Trophoblast cell (in vitro differentiated cells and primary cell): ENCODE data around the gene LMO3.

Source experiments
- DNase-seq, 2 donors: peaks; one replicate each; pipeline ENCODE4 v3.0.0-alpha.2; 2016
- H2AFZ ChIP-seq: 2 replicates; pipeline ENCODE4 v1.6.1; 2013; ENCODE audit warnings: low read length, moderate library complexity, mild to moderate bottlenecking; ENCODE audit not compliant: insufficient read depth, poor library complexity
- H2AK5ac ChIP-seq: 2 replicates; pipeline ENCODE4 v1.6.1; 2013; ENCODE audit warnings: mild to moderate bottlenecking, low read length
- H2BK120ac ChIP-seq: 2 replicates; pipeline ENCODE4 v1.6.1; 2013; ENCODE audit warnings: low read length, mild to moderate bottlenecking, moderate library complexity; ENCODE audit not compliant: insufficient read depth, poor library complexity
- H2BK12ac ChIP-seq: 2 replicates; pipeline ENCODE4 v1.6.1; 2013; ENCODE audit warnings: mild to moderate bottlenecking, low read length, moderate library complexity
- H2BK5ac ChIP-seq: 2 replicates; pipeline ENCODE4 v1.6.1; 2013; ENCODE audit warnings: low read length, low read depth, moderate library complexity, mild to moderate bottlenecking; ENCODE audit not compliant: poor library complexity
- H3K14ac ChIP-seq: 2 replicates; pipeline ENCODE4 v1.6.1; 2013; ENCODE audit warnings: mild to moderate bottlenecking, low read length
- H3K18ac ChIP-seq: 2 replicates; pipeline ENCODE4 v1.6.1; 2013; ENCODE audit warnings: mild to moderate bottlenecking, low read length
- H3K23ac ChIP-seq: 2 replicates; pipeline ENCODE4 v1.6.1; 2013; ENCODE audit warnings: low read length
- H3K27ac ChIP-seq: 2 replicates; pipeline ENCODE4 v1.5.1; 2013; ENCODE audit warnings: low read depth, mild to moderate bottlenecking, inconsistent platforms, low read length, moderate library complexity
- H3K27me3 ChIP-seq: 2 replicates; pipeline ENCODE4 v1.6.1; 2013; ENCODE audit warnings: inconsistent platforms, mild to moderate bottlenecking, low read length, moderate library complexity; ENCODE audit not compliant: insufficient read depth
- H3K36me3 ChIP-seq, 2 experiments: 1 replicate in 1 of 2; 2 replicates in 1 of 2; pipeline ENCODE4 v1.6.1; 2013; ENCODE audit warnings: low read length in 2 of 2, mild to moderate bottlenecking in 2 of 2, moderate library complexity in 1 of 2; ENCODE audit not compliant: insufficient read depth in 2 of 2, control insufficient read depth in 1 of 2
- H3K4ac ChIP-seq: 2 replicates; pipeline ENCODE4 v1.6.1; 2013; ENCODE audit warnings: low read depth, mild to moderate bottlenecking, low read length, moderate library complexity
- H3K4me1 ChIP-seq, 2 experiments: 1 replicate in 1 of 2; 2 replicates in 1 of 2; pipeline ENCODE4 v1.6.1; 2013; ENCODE audit warnings: low read length in 2 of 2, mild to moderate bottlenecking in 2 of 2, moderate library complexity in 1 of 2; ENCODE audit not compliant: insufficient read depth in 2 of 2, control insufficient read depth in 1 of 2
- H3K4me2 ChIP-seq: 2 replicates; pipeline ENCODE4 v1.6.1; 2013; ENCODE audit warnings: inconsistent platforms, mild to moderate bottlenecking, low read length, moderate library complexity
- H3K4me3 ChIP-seq: 2 replicates; pipeline ENCODE4 v1.5.1; 2013; ENCODE audit warnings: mild to moderate bottlenecking, low read depth, low read length, inconsistent platforms
- H3K79me1 ChIP-seq: one replicate; pipeline ENCODE4 v1.6.1; 2013; ENCODE audit warnings: low read length
- H3K79me2 ChIP-seq: 2 replicates; pipeline ENCODE4 v1.6.1; 2013; ENCODE audit warnings: low read length, mild to moderate bottlenecking; ENCODE audit not compliant: control insufficient read depth, insufficient read depth, poor library complexity
- H3K9ac ChIP-seq: 2 replicates; pipeline ENCODE4 v1.6.1; 2013; ENCODE audit warnings: mild to moderate bottlenecking, low read length
- H3K9me3 ChIP-seq: 2 replicates; pipeline ENCODE4 v1.6.1; 2013; ENCODE audit warnings: low read depth, mild to moderate bottlenecking, control low read depth, inconsistent platforms, low read length; ENCODE audit not compliant: insufficient read depth
- H4K12ac ChIP-seq: 2 replicates; pipeline ENCODE4 v1.6.1; 2013; ENCODE audit warnings: low read depth, mild to moderate bottlenecking, low read length, moderate library complexity
- H4K8ac ChIP-seq: 2 replicates; pipeline ENCODE4 v1.6.1; 2013; ENCODE audit warnings: low read depth, mild to moderate bottlenecking, low read length, moderate library complexity
- H4K91ac ChIP-seq: one replicate; pipeline ENCODE4 v1.6.1; 2013; ENCODE audit warnings: low read depth, mild to moderate bottlenecking, low read length, moderate library complexity
- WGBS: extraction: QIAGEN DNeasy Blood & Tissue Kit; methylation state at CpG from one replicate; pipeline ENCODE4 v1.1.7; 2013; ENCODE audit warnings: missing lambda C conversion rate; ENCODE audit not compliant: insufficient read length, insufficient coverage; ENCODE audit errors: extremely low coverage; 5-methylcytosine and 5-hydroxymethylcytosine counted together

Gene LMO3

GRCh38 chr12:16607906-16608775 is 2.2 kb upstream of the LMO3 start:
- Histone ChIP-seq H2BK12ac (no peak overlapping the region), H3K4me2 (no peak overlapping the region), H3K4me1 (peaks cover 0 to 7% of the 10 kb centered on the region in 2 experiments), H2AK5ac (no peak overlapping the region), H2AFZ (no peak overlapping the region), H3K36me3 (no peaks in the 10 kb centered on the region), H3K4me3 (peak overlapping the region; percentile 53), H3K23ac (no peak overlapping the region), H3K4ac (no peak overlapping the region), H3K14ac (no peak overlapping the region), H4K91ac (no peak overlapping the region), H3K27me3 (peaks cover 34% of the 10 kb centered on the region), H2BK5ac (no peak overlapping the region), H2BK120ac (no peak overlapping the region), H4K12ac (no peak overlapping the region), H3K18ac (no peak overlapping the region), H3K27ac (no peak overlapping the region), H4K8ac (no peak overlapping the region), H3K9me3 (no peaks in the 10 kb centered on the region), H3K9ac (no peak overlapping the region), H3K79me2 (no peaks in the 10 kb centered on the region), H3K79me1 (no peaks in the 10 kb centered on the region)
- no CpG with 5 or more reads among the region's 11 CpGs for WGBS
- DNase-seq, result no peak

GRCh38 chr12:16606991-16607390 is 1.0 kb upstream of the LMO3 start:
- H4K12ac ChIP-seq, result no peak overlapping the region
- H2AK5ac ChIP-seq, result no peak overlapping the region
- no peak overlapping the region for H3K4ac ChIP-seq
- no peak overlapping the region for H2BK120ac ChIP-seq
- peak overlapping the region; percentile 61 for H3K4me2 ChIP-seq
- no peak overlapping the region for H4K8ac ChIP-seq
- no peak for DNase-seq
- no peaks in the 10 kb centered on the region for H3K36me3 ChIP-seq
- H3K18ac ChIP-seq, result no peak overlapping the region
- H4K91ac ChIP-seq, result no peak overlapping the region
- H2BK12ac ChIP-seq, result no peak overlapping the region
- no peak overlapping the region for H2AFZ ChIP-seq
- no peaks in the 10 kb centered on the region for H3K79me2 ChIP-seq
- no peak overlapping the region for H2BK5ac ChIP-seq
- peaks cover 34% of the 10 kb centered on the region for H3K27me3 ChIP-seq
- H3K27ac ChIP-seq, result no peak overlapping the region
- no CpG with 5 or more reads among the region's 6 CpGs for WGBS
- H3K9ac ChIP-seq, result no peak overlapping the region
- H3K14ac ChIP-seq, result no peak overlapping the region
- no peak overlapping the region for H3K4me3 ChIP-seq
- no peak overlapping the region for H3K23ac ChIP-seq
- H3K79me1 ChIP-seq, result no peaks in the 10 kb centered on the region
- peaks cover 0 to 7% of the 10 kb centered on the region in 2 experiments for H3K4me1 ChIP-seq
- no peaks in the 10 kb centered on the region for H3K9me3 ChIP-seq

- Histone ChIP-seq H3K4me1 (peaks cover 0 to 7% of the 10 kb centered on the region in 2 experiments), H4K12ac (no peak overlapping the region), H2AK5ac (no peak overlapping the region), H3K36me3 (no peaks in the 10 kb centered on the region), H3K4me3 (no peak overlapping the region), H3K27ac (no peak overlapping the region), H3K14ac (no peak overlapping the region), H2BK12ac (no peak overlapping the region), H3K79me2 (no peaks in the 10 kb centered on the region), H2BK5ac (no peak overlapping the region), H3K27me3 (peaks cover 34% of the 10 kb centered on the region), H4K8ac (no peak overlapping the region), H3K4ac (no peak overlapping the region), H3K9ac (no peak overlapping the region), H2BK120ac (no peak overlapping the region), H2AFZ (no peak overlapping the region), H3K18ac (no peak overlapping the region), H3K23ac (no peak overlapping the region), H3K4me2 (peak overlapping the region; percentile 61), H3K79me1 (no peaks in the 10 kb centered on the region), H3K9me3 (no peaks in the 10 kb centered on the region), H4K91ac (no peak overlapping the region)
- no CpG with 5 or more reads among the region's 26 CpGs for WGBS
- DNase-seq, result peak in 1 of 2 donors; percentile 5
Observed at GRCh38 chr12:16606201-16606849, 363 bp upstream of the LMO3 start.

GRCh38 chr12:16605642-16606116 is 283 bp downstream of the LMO3 start:
- Histone ChIP-seq H3K9me3 (no peaks in the 10 kb centered on the region), H3K4ac (no peak overlapping the region), H3K4me1 (peaks cover 0 to 7% of the 10 kb centered on the region in 2 experiments), H3K4me3 (no peak overlapping the region), H3K27me3 (peaks cover 34% of the 10 kb centered on the region), H2BK12ac (no peak overlapping the region), H3K23ac (no peak overlapping the region), H4K12ac (no peak overlapping the region), H3K79me2 (no peaks in the 10 kb centered on the region), H4K91ac (no peak overlapping the region), H3K4me2 (peak overlapping the region; percentile 61), H2AFZ (no peak overlapping the region), H4K8ac (no peak overlapping the region), H3K18ac (no peak overlapping the region), H3K27ac (no peak overlapping the region), H2BK120ac (no peak overlapping the region), H3K36me3 (no peaks in the 10 kb centered on the region), H2BK5ac (no peak overlapping the region), H3K79me1 (no peaks in the 10 kb centered on the region), H3K9ac (no peak overlapping the region), H3K14ac (no peak overlapping the region), H2AK5ac (no peak overlapping the region)
- DNase-seq, result no peak
- WGBS, result no CpG with 5 or more reads among the region's 23 CpGs
